ENCODE results near the gene NEUROD2. TPM values are rescaled to one million over a fixed set of nuclear protein-coding genes. Genes with fewer than 3 reads are reported as not detected.

NEUROD2 gene
- total and polyA plus RNA-seq, 3 experiments from 2014 or later: not detected

DNA sequence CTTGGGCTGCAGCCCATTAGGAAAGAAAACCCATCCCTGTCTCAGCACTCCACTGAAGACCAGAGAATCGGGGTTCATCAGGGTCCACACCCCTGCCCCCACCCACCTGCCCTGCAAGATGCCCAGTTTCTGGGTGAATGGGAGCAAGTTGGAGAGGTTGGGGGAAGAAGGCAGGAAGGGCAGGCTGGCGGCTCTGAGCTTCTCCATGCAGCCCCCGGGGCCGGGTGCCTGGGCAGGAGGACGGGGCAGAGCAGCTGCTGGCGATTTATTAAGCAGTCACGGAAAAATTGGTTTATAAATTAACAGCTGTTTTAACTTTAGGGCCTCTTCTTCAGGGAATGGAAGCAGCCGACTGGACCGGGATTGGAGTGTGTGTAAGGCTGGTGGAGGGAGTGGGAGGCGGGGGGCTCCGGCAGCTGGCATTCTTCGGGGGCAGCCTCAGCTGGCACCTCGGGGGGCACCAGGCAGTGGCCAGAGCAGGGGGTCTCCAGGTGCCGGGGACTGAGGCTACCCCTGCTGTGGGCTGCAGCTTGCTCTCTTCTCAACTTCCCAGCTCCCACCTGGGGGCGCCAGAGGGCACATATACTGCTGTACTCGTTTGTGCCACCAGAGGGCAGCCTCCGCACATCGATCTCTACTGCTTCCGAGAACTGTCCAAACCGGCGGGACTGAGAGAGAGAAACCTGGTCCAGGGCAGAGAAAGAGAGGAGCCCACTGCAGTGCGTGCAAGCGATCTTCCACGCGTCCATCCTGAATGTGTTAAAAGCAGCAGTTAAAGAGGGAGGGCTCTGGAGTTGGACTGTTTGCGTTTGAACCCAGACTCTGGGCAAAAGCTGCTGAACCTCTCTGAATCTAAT is 14.0 kb upstream of the NEUROD2 start:
- Histone ChIP-seq H3K9me3 (ENCODE audit: low read length) (no peaks in the 10 kb centered on the region), H3K36me3 (ENCODE audit: insufficient read depth, low read length) (no peaks in the 10 kb centered on the region), H3K27ac (ENCODE audit: low read depth, low read length) (peak overlapping the region; percentile 57), H3K4me1 (ENCODE audit: insufficient read depth, low read length) (peaks cover 32% of the 10 kb centered on the region), H3K4me3 (ENCODE audit: low read length) (peak overlapping the region; percentile 50), H3K27me3 (ENCODE audit: insufficient read depth, low read length, poor library complexity, severe bottlenecking) (peaks cover 17% of the 10 kb centered on the region)
- Mint-ChIP-seq H3K27ac (peak overlapping the region; percentile 80 to 92 (median 87)), H3K9me3 (no peaks in the 10 kb centered on the region), H3K36me3 (no peaks in the 10 kb centered on the region), H3K4me1 (peaks cover 20 to 34% (median 22%) of the 10 kb centered on the region in 3 donors), H3K4me3 (peak overlapping the region; percentile 70 to 91 (median 83)), H3K27me3 (peaks cover 10 to 14% of the 10 kb centered on the region in 2 donors)
- CTCF ChIA-PET: interaction anchor here (0.6 to 11.4 kb wide), 69 partner anchors 8 to 597 kb away, joined by 3 to 161 read pairs (median 4); partner anchors contain the start of genes IKZF3, MIEN1, NEUROD2 and PGAP3
- POLR2A ChIA-PET: interaction anchor here (0.6 to 1.3 kb wide), 3 partner anchors 9 to 181 kb away, joined by 3 to 9 read pairs (median 3); partner anchors contain the start of gene PGAP3
- DNase-seq: peak; percentile 80 to 89 (median 83)

DNA sequence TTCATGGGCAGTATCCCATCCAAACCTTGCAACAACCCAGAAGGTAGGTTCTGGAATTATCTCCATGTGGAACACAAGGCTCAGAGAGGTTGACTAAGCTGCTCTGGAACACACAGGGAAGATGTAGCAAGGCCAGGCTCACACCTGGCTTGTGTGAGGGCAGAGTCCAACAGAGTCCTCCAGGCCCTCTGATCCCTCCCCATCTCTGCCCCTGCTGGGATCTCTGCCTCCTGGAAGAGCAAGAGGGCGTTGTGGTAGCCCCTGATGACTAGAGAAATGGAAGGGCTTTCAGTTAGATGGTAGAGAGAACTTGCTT is 12.0 kb upstream of the NEUROD2 start:
- Histone ChIP-seq H3K36me3 (ENCODE audit: insufficient read depth, low read length) (no peaks in the 10 kb centered on the region), H3K27me3 (ENCODE audit: insufficient read depth, low read length, poor library complexity, severe bottlenecking) (peaks cover 4% of the 10 kb centered on the region), H3K9me3 (ENCODE audit: low read length) (no peaks in the 10 kb centered on the region), H3K27ac (ENCODE audit: low read depth, low read length) (no peak overlapping the region), H3K4me3 (ENCODE audit: low read length) (no peak overlapping the region), H3K4me1 (ENCODE audit: insufficient read depth, low read length) (peaks cover 27% of the 10 kb centered on the region)
- Mint-ChIP-seq H3K4me1 (peaks cover 20 to 30% (median 20%) of the 10 kb centered on the region in 3 donors), H3K4me3 (peak overlapping the region in 1 of 7 donors; percentile 20), H3K36me3 (peaks cover 0 to 2% (median 0%) of the 10 kb centered on the region in 3 donors), H3K27me3 (peaks cover 0 to 13% of the 10 kb centered on the region in 2 donors), H3K27ac (peak overlapping the region in 1 of 8 donors; percentile 56), H3K9me3 (no peaks in the 10 kb centered on the region)
- no peak for DNase-seq
- POLR2A ChIA-PET: interaction anchor here (0.5 to 1.4 kb wide), 3 partner anchors 18 to 224 kb away, joined by 3 to 5 read pairs (median 3); partner anchors contain the start of gene STARD3
- CTCF ChIA-PET: interaction anchor here (1.1 to 11.4 kb wide), 5 partner anchors 13 to 361 kb away, joined by 3 to 161 read pairs (median 4); partner anchors contain the start of genes MIEN1, PSMD3 and STARD3

DNA sequence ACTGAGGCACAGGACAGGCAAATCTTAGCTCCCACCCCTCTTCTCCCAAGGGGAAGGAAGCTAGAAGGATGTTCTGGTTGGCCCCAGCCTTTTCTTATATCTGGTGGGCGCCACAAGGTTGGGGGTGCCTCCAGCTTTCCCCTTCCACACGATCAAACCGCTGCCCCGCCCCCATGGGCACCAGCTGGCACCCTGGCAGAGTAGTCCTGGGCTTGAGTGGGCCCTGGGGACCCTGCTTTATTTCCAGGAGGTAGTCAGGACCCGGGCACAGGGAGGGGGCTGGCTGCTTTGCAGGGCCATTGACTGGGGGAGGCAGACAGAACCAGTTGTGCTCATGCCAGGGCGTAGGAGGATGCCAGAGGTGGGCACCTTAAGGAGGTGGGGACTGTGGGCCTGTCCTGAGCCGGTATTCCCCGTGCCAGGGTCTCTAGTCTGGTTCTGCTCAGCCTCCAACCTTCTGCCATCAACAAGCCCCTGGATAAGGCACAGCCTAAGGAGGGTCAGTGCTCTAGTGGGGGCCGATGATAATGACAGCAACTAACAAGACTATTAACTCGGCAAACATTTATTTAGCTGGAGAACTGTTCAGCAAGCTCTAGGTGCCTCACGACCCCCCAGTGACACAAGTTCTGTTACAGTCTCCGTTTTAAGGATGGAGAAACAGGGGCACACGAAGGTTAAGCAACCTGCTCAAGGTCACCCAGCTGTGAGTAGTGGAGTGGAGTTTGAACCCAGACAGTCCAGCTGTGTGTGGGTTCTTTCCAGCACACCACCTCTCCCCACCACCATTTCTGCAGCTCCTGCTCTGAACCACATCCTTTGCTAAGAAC is 11.5 kb upstream of the NEUROD2 start:
- ChIA-PET CTCF (interaction anchor here (1.1 to 11.4 kb wide), 6 partner anchors 12 to 362 kb away, joined by 3 to 161 read pairs (median 4); partner anchors contain the start of genes MIEN1, PSMD3 and STARD3), POLR2A (interaction anchor here (0.5 to 1.4 kb wide), 2 partner anchors 18 to 111 kb away, joined by 3 to 5 read pairs; partner anchors contain the start of gene STARD3)
- no peak overlapping the region for H3K27ac ChIP-seq (ENCODE audit: low read depth, low read length)
- peak overlapping the region in 6 of 7 donors; percentile 19 to 82 (median 37) for H3K4me3 Mint-ChIP-seq
- H3K27ac Mint-ChIP-seq: peak overlapping the region in 1 of 8 donors; percentile 56
- peaks cover 27% of the 10 kb centered on the region for H3K4me1 ChIP-seq (ENCODE audit: insufficient read depth, low read length)
- peaks cover 20 to 30% (median 20%) of the 10 kb centered on the region in 3 donors for H3K4me1 Mint-ChIP-seq
- H3K36me3 ChIP-seq (ENCODE audit: insufficient read depth, low read length): no peaks in the 10 kb centered on the region
- H3K9me3 Mint-ChIP-seq: no peaks in the 10 kb centered on the region
- DNase-seq: no peak
- H3K27me3 ChIP-seq (ENCODE audit: insufficient read depth, low read length, poor library complexity, severe bottlenecking): peaks cover 4% of the 10 kb centered on the region
- peaks cover 1 to 18% of the 10 kb centered on the region in 2 donors for H3K27me3 Mint-ChIP-seq
- peaks cover 0 to 2% (median 0%) of the 10 kb centered on the region in 3 donors for H3K36me3 Mint-ChIP-seq
- H3K4me3 ChIP-seq (ENCODE audit: low read length): no peak overlapping the region
- no peaks in the 10 kb centered on the region for H3K9me3 ChIP-seq (ENCODE audit: low read length)

DNA sequence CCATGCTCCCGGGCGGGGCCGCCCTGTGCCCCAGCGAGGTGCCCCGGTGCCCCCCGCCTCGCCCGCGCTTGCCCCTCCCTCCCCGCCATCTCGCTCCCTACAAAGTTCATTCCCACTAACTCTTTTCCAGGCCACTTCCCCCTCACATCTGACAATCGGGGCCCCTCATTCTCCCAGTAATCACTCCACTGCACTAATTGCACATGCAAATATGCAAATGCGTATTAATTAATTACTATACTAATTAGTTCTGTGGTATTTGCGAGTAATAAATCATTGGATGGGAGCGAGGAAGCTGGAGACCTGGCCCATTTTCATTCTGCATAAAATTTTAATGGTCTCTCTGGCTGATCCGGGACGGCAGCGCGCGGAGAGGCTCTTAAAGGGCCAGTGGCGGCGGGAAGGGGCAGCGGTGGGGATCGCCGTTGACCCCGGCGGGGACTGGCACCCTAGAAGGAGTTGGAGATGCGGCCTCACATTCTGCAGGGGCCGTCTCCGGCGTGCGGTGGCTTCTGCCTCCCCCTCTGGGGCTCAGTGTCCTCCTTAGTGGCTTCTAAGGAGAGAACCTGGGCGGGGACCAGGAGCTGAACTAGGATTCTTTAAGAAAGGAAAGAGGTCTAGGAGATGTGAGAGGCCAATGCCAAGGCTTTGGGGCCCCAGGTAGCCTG is 10.7 kb upstream of the NEUROD2 start:
- Histone ChIP-seq H3K4me1 (ENCODE audit: insufficient read depth, low read length) (peaks cover 24% of the 10 kb centered on the region), H3K4me3 (ENCODE audit: low read length) (peak overlapping the region; percentile 51), H3K36me3 (ENCODE audit: insufficient read depth, low read length) (no peaks in the 10 kb centered on the region), H3K27me3 (ENCODE audit: insufficient read depth, low read length, poor library complexity, severe bottlenecking) (peaks cover 4% of the 10 kb centered on the region), H3K9me3 (ENCODE audit: low read length) (no peaks in the 10 kb centered on the region), H3K27ac (ENCODE audit: low read depth, low read length) (no peak overlapping the region)
- H3K36me3 Mint-ChIP-seq: peaks cover 0 to 2% (median 0%) of the 10 kb centered on the region in 3 donors
- DNase-seq: no peak
- peaks cover 16 to 24% (median 18%) of the 10 kb centered on the region in 3 donors for H3K4me1 Mint-ChIP-seq
- H3K27ac Mint-ChIP-seq: peak overlapping the region in 2 of 8 donors; percentile 66 to 74
- H3K27me3 Mint-ChIP-seq: peaks cover 2 to 21% of the 10 kb centered on the region in 2 donors
- no peaks in the 10 kb centered on the region for H3K9me3 Mint-ChIP-seq
- CTCF ChIA-PET: interaction anchor here (1.3 to 11.4 kb wide), 5 partner anchors 15 to 362 kb away, joined by 4 to 161 read pairs (median 5); partner anchors contain the start of genes MIEN1, PSMD3 and STARD3
- peak overlapping the region; percentile 72 to 90 (median 82) for H3K4me3 Mint-ChIP-seq
- POLR2A ChIA-PET: interaction anchor here (1.4 kb wide), 1 partner anchor 19 kb away, joined by 3 read pairs; the partner anchor contains the start of gene STARD3

DNA sequence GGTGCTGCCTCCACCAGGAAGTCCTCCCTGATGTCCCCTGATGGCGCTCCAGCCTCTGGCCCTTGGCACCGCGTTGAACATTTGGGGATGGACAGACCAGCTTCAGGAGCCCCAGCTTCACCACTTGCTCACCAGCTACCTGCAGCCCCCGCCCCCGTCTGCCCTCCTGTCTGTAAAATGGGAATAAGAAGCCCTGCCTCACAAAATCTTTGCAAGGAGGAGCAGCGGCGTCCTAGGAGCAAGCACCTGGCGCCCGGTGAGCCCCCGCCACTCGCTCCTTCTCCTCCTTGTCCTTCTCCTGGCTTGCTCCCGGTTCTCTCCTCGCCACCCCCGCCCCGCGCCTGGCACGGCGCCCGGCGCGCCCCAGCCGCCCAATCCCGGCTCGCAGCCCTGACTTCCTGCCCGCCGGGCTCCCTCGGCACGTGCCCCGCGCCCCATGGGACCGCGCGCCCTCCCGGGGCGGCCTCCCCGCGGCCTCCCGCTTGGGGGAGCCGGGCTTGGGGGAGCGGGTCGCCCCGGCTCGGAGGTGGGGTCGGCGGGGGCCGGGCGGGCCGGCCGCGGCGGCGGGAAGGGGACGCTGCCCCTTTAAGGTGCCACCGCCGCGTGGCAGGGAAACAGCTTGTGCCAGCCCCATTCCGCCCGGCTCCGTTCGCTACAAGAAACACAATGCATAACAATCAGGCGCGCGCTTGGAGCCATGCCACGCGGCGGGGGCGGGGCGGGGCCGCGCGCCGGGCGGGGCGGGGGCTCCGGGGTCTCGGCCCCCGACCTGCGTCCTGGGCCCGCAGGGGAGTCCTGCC is 9.9 kb upstream of the NEUROD2 start:
- ChIA-PET POLR2A (no interaction called here), CTCF (interaction anchor here (1.0 to 11.4 kb wide), 3 partner anchors 16 to 70 kb away, joined by 4 to 161 read pairs (median 5); partner anchors contain the start of gene STARD3)
- H3K27me3 Mint-ChIP-seq: peaks cover 9 to 29% of the 10 kb centered on the region in 2 donors

DNA sequence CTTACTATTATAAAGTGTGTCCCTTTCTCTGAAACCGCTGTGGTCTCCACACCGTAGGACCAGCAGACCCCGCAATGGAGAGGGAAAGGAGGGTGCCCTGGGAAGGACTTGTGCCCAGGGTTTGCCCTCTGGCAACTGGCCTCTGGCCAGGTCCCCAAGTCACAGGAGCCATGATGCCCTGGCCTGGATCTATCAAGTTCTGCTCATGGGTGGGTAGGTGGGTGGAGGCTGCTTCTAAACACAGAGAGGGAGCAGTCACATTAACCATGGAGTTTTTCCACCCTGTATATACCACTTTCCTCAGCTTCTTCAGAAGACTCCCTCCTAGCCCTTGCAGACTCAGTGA is 9.4 kb upstream of the NEUROD2 start:
- H3K4me1 Mint-ChIP-seq: peaks cover 4 to 12% (median 11%) of the 10 kb centered on the region in 3 donors
- ChIA-PET CTCF (interaction anchor here (1.0 to 11.4 kb wide), 2 partner anchors 17 to 35 kb away, joined by 4 to 161 read pairs; partner anchors contain the start of gene STARD3), POLR2A (no interaction called here)
- peak overlapping the region; percentile 41 for H3K4me3 ChIP-seq (ENCODE audit: low read length)
- H3K9me3 ChIP-seq (ENCODE audit: low read length): no peaks in the 10 kb centered on the region
- peaks cover 9 to 29% of the 10 kb centered on the region in 2 donors for H3K27me3 Mint-ChIP-seq
- no peak overlapping the region for H3K27ac Mint-ChIP-seq
- H3K4me3 Mint-ChIP-seq: peak overlapping the region; percentile 54 to 85 (median 66)
- H3K9me3 Mint-ChIP-seq: no peaks in the 10 kb centered on the region
- H3K36me3 Mint-ChIP-seq: peaks cover 0 to 2% (median 0%) of the 10 kb centered on the region in 3 donors
- peaks cover 12% of the 10 kb centered on the region for H3K4me1 ChIP-seq (ENCODE audit: insufficient read depth, low read length)
- no peaks in the 10 kb centered on the region for H3K36me3 ChIP-seq (ENCODE audit: insufficient read depth, low read length)
- H3K27me3 ChIP-seq (ENCODE audit: insufficient read depth, low read length, poor library complexity, severe bottlenecking): peaks cover 4% of the 10 kb centered on the region
- no peak overlapping the region for H3K27ac ChIP-seq (ENCODE audit: low read depth, low read length)
- DNase-seq: no peak

More for the DNA sequence above, 9.9 kb upstream of the NEUROD2 start:
- no peak overlapping the region for H3K27ac ChIP-seq (ENCODE audit: low read depth, low read length)
- peaks cover 4% of the 10 kb centered on the region for H3K27me3 ChIP-seq (ENCODE audit: insufficient read depth, low read length, poor library complexity, severe bottlenecking)
- peak overlapping the region; percentile 41 for H3K4me3 ChIP-seq (ENCODE audit: low read length)
- H3K9me3 Mint-ChIP-seq: no peaks in the 10 kb centered on the region
- H3K36me3 ChIP-seq (ENCODE audit: insufficient read depth, low read length): no peaks in the 10 kb centered on the region
- H3K36me3 Mint-ChIP-seq: peaks cover 0 to 2% (median 0%) of the 10 kb centered on the region in 3 donors
- peaks cover 16% of the 10 kb centered on the region for H3K4me1 ChIP-seq (ENCODE audit: insufficient read depth, low read length)
- DNase-seq: peak; percentile 32 to 68 (median 47)
- peak overlapping the region; percentile 72 to 90 (median 82) for H3K4me3 Mint-ChIP-seq
- H3K4me1 Mint-ChIP-seq: peaks cover 10 to 17% (median 16%) of the 10 kb centered on the region in 3 donors
- no peak overlapping the region for H3K27ac Mint-ChIP-seq
- H3K9me3 ChIP-seq (ENCODE audit: low read length): no peaks in the 10 kb centered on the region
